CD14-positive monocyte (primary cell): ENCODE results near the gene ANTXR1. TPM values are rescaled to one million over a fixed set of nuclear protein-coding genes. Genes with fewer than 3 reads are reported as not detected.

Experiments
- DNase-seq, 3 donors: peaks; one replicate each; pipeline ENCODE4 v3.0.0-alpha.2; 2011 to 2022
- H2AFZ ChIP-seq: 2 replicates; pipeline ENCODE4 v1.6.0; 2012; ENCODE audit warnings: mild to moderate bottlenecking, low read depth, low read length, inconsistent platforms; ENCODE audit not compliant: insufficient read depth, poor library complexity, severe bottlenecking
- H3K27ac ChIP-seq, 2 donors: 1 replicate in 1 of 2; 2 replicates in 1 of 2; pipeline ENCODE4 v1.5.1; 2012 to 2013; ENCODE audit warnings: low read length in 2 of 2, control low read depth in 1 of 2, inconsistent platforms in 1 of 2, low read depth in 1 of 2, mild to moderate bottlenecking in 1 of 2
- H3K27me3 ChIP-seq, 2 donors: one replicate each; pipeline versions ENCODE4 v1.6.0 to v1.6.1; 2011 to 2013; ENCODE audit warnings: low read length in 2 of 2; ENCODE audit not compliant: control insufficient read depth in 2 of 2, insufficient read depth in 2 of 2
- H3K36me3 ChIP-seq, 2 donors: replicated peaks in 1 of 2; 1 replicate in 1 of 2; 2 replicates in 1 of 2; pipeline versions ENCODE4 v1.5.1 to v1.6.1; 2012 to 2013; ENCODE audit warnings: low read length in 2 of 2, control low read depth in 1 of 2, inconsistent platforms in 1 of 2, mild to moderate bottlenecking in 1 of 2; ENCODE audit not compliant: insufficient read depth in 2 of 2, control insufficient read depth in 1 of 2
- H3K4me1 ChIP-seq, 2 donors: 1 replicate in 1 of 2; 2 replicates in 1 of 2; pipeline versions ENCODE4 v1.5.1 to v1.6.1; 2012 to 2013; ENCODE audit warnings: low read length in 2 of 2, control low read depth in 1 of 2, inconsistent platforms in 1 of 2, mild to moderate bottlenecking in 1 of 2, moderate library complexity in 1 of 2; ENCODE audit not compliant: insufficient read depth in 2 of 2, control insufficient read depth in 1 of 2
- H3K4me2 ChIP-seq: replicated peaks from 2 replicates; pipeline ENCODE3; 2012; ENCODE audit warnings: low read length, moderate library complexity, mild to moderate bottlenecking; ENCODE audit not compliant: poor library complexity, severe bottlenecking; ENCODE audit errors: extremely low read depth
- H3K4me3 ChIP-seq, 3 experiments: fragments of 200-600 bp in 1 of 3; sonication (generic) in 1 of 3; replicated peaks in 1 of 3; 1 replicate in 2 of 3; 2 replicates in 1 of 3; pipeline ENCODE4 v1.5.1; 2011 to 2013; ENCODE audit warnings: low read length in 3 of 3, mild to moderate bottlenecking in 3 of 3, control low read depth in 2 of 3, low read depth in 2 of 3, inconsistent platforms in 1 of 3, moderate library complexity in 1 of 3
- H3K79me2 ChIP-seq: 2 replicates; pipeline ENCODE4 v1.6.0; 2012; ENCODE audit warnings: mild to moderate bottlenecking, control low read depth, inconsistent platforms, low read length, moderate library complexity; ENCODE audit not compliant: insufficient read depth
- H3K9ac ChIP-seq: 2 replicates; pipeline ENCODE4 v1.6.0; 2017; ENCODE audit warnings: low read length, mild to moderate bottlenecking; ENCODE audit not compliant: insufficient read depth, poor library complexity, severe bottlenecking
- H3K9me3 ChIP-seq, 2 donors: replicated peaks in 1 of 2; 1 replicate in 1 of 2; 2 replicates in 1 of 2; pipeline versions ENCODE4 v1.5.1 to v1.6.1; 2012 to 2013; ENCODE audit warnings: low read length in 2 of 2, control low read depth in 1 of 2; ENCODE audit not compliant: control insufficient read depth in 1 of 2, insufficient read depth in 1 of 2
- H4K20me1 ChIP-seq: 2 replicates; pipeline ENCODE4 v1.6.0; 2012; ENCODE audit warnings: mild to moderate bottlenecking, low read length, control low read depth, moderate library complexity; ENCODE audit not compliant: insufficient read depth
- H3K27ac Mint-ChIP-seq, 7 donors: one replicate each; pipeline ENCODE4 v1.8.0; 2020; ENCODE audit warnings: mild to moderate bottlenecking in 7 of 7, mixed read lengths in 7 of 7, moderate library complexity in 6 of 7, inconsistent platforms in 2 of 7
- H3K27me3 Mint-ChIP-seq, 3 donors: one replicate each; pipeline ENCODE4 v1.8.0; 2021 to 2022; ENCODE audit warnings: low read depth in 3 of 3, mild to moderate bottlenecking in 3 of 3, mixed read lengths in 3 of 3, moderate library complexity in 3 of 3, inconsistent platforms in 1 of 3
- H3K36me3 Mint-ChIP-seq, 2 donors: one replicate each; pipeline ENCODE4 v1.8.0; 2020; ENCODE audit warnings: mixed read lengths in 2 of 2, inconsistent platforms in 1 of 2, mild to moderate bottlenecking in 1 of 2
- H3K4me1 Mint-ChIP-seq: one replicate; pipeline ENCODE4 v1.8.0; 2020; ENCODE audit warnings: mild to moderate bottlenecking, mixed read lengths
- H3K4me3 Mint-ChIP-seq, 2 donors: one replicate each; pipeline ENCODE4 v1.8.0; 2020; ENCODE audit warnings: mild to moderate bottlenecking in 2 of 2, mixed read lengths in 2 of 2, moderate library complexity in 1 of 2
- H3K9me3 Mint-ChIP-seq, 7 donors: one replicate each; pipeline ENCODE4 v1.8.0; 2020 to 2022; ENCODE audit warnings: mixed read lengths in 7 of 7, mild to moderate bottlenecking in 6 of 7, moderate library complexity in 6 of 7, inconsistent platforms in 2 of 7
- WGBS: methylation state at CpG from one replicate; pipeline ENCODE4 v1.1.5; 2013; ENCODE audit warnings: missing lambda C conversion rate; ENCODE audit not compliant: insufficient coverage; 5-methylcytosine and 5-hydroxymethylcytosine counted together
- intact Hi-C, 2 donors: fragments of 100-400 bp; cut with micrococcal nuclease; formaldehyde crosslinking; loops; one replicate each; pipeline versions ENCODE4 v1.15.0 to v1.15.1; 2023
- polyA plus RNA-seq, 3 donors: library from polyadenylated mRNA; depleted of rRNA in 1 of 3; unstranded in 2 of 3; stranded (reverse) in 1 of 3; fragments of 300-500 nt in 2 of 3; fragments of >200 nt in 1 of 3; fragmentation: Illumina TruSeq in 2 of 3; gene quantifications; 1 replicate in 2 of 3; 2 replicates in 1 of 3; pipeline ENCODE4 v1.2.3, GENCODE V29; 2012 to 2021
- TF ChIP-seq, protein P1 (sequence below): fragments of 200-600 bp; IDR thresholded peaks from one replicate; pipeline ENCODE4 v1.8.0; 2022; ENCODE audit warnings: antibody characterized with exemption, mild to moderate bottlenecking

The ANTXR1 gene
- polyA plus RNA-seq, 3 donors: not detected

DNA sequence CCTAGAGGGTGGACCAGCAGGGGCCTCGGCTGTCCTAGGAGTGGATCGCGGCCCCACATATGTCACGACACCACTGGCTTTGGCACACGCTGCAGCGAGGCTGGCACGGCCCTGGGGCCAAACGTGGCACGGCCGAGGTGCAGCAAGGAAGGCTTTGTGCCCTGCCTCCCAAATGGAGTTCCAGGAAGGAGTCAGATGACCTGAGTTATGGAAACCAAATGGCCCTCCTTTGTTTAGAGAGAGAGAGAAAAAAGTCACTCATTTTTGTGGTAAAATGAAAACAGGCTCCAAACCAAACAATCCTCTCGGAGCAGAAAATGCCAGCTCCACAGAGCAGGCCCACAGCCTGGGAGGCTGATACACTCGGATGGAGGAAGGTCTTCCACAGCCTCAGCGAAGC lies 105.6 kb downstream of the ANTXR1 start:
- Histone ChIP-seq H3K9ac (no peak overlapping the region), H3K27me3 (no peaks in the 10 kb centered on the region), H3K36me3 (no peaks in the 10 kb centered on the region), H2AFZ (no peak overlapping the region), H3K4me1 (no peaks in the 10 kb centered on the region), H4K20me1 (no peaks in the 10 kb centered on the region), H3K9me3 (no peaks in the 10 kb centered on the region), H3K79me2 (no peaks in the 10 kb centered on the region), H3K27ac (no peak overlapping the region), H3K4me2 (no peak overlapping the region), H3K4me3 (no peak overlapping the region)
- no peak for DNase-seq
- TF ChIP-seq, protein P1, sequence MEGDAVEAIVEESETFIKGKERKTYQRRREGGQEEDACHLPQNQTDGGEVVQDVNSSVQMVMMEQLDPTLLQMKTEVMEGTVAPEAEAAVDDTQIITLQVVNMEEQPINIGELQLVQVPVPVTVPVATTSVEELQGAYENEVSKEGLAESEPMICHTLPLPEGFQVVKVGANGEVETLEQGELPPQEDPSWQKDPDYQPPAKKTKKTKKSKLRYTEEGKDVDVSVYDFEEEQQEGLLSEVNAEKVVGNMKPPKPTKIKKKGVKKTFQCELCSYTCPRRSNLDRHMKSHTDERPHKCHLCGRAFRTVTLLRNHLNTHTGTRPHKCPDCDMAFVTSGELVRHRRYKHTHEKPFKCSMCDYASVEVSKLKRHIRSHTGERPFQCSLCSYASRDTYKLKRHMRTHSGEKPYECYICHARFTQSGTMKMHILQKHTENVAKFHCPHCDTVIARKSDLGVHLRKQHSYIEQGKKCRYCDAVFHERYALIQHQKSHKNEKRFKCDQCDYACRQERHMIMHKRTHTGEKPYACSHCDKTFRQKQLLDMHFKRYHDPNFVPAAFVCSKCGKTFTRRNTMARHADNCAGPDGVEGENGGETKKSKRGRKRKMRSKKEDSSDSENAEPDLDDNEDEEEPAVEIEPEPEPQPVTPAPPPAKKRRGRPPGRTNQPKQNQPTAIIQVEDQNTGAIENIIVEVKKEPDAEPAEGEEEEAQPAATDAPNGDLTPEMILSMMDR: no peak
- Mint-ChIP-seq H3K27me3 (peaks cover 2 to 4% (median 4%) of the 10 kb centered on the region in 3 donors), H3K4me3 (no peak overlapping the region), H3K36me3 (no peaks in the 10 kb centered on the region), H3K9me3 (peaks cover 0 to 2% (median 0%) of the 10 kb centered on the region in 7 donors), H3K4me1 (no peaks in the 10 kb centered on the region), H3K27ac (peak overlapping the region in 1 of 7 donors; percentile 11)
- 98% methylated on average over 9 of the region's 13 CpGs for WGBS
- intact Hi-C loops: no loop called here

DNA sequence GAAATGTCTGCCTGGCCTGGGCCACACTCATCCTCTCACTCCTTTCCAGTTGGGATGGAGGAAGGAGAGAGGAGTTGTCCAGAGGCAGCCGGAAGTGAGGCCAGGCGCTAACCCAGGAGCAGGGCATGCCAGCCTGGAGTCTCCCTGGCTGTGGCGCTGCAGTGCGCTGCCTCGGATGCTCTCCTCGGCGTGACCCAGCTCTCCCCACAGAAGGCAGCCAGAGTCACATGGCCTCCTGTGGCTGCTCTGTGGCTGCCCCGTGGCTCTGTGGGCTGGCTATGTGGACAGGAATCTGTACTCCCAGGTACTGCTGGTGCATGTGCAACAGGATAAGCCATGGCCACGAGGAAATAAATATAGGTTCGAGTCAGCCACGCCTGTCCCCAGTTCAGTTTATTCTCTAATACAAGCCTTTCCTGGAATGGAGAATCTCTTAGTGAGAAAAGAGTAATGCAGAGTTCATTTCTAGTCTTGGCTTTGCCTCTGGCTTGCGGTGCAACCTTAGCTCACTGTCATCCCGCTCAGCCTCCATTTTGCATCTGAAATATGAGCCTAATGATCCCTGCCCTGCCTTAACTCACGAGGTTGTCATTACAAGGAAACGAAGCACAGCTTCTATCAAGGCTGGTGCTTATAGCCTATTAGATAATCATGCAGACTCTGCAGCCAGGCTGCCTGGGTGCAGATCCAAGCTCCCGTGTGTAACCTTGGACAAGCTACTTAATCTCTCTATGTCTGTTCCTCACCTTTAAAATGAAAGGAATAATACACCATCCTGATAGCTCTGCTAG lies 106.3 kb downstream of the ANTXR1 start:
- H3K9ac ChIP-seq: no peak overlapping the region
- TF ChIP-seq, protein P1: no peak
- no peaks in the 10 kb centered on the region for H3K4me1 Mint-ChIP-seq
- H3K79me2 ChIP-seq: no peaks in the 10 kb centered on the region
- H3K27me3 ChIP-seq: no peaks in the 10 kb centered on the region
- H3K27ac ChIP-seq: no peak overlapping the region
- H3K4me1 ChIP-seq: no peaks in the 10 kb centered on the region
- H3K4me2 ChIP-seq: no peak overlapping the region
- H3K9me3 Mint-ChIP-seq: peaks cover 0 to 2% (median 0%) of the 10 kb centered on the region in 7 donors
- no peaks in the 10 kb centered on the region for H3K36me3 Mint-ChIP-seq
- WGBS: 82% methylated on average over 15 of the region's 16 CpGs
- DNase-seq: no peak
- no peak overlapping the region for H3K4me3 ChIP-seq
- H3K27me3 Mint-ChIP-seq: peaks cover 2 to 4% (median 4%) of the 10 kb centered on the region in 3 donors
- no peaks in the 10 kb centered on the region for H4K20me1 ChIP-seq
- no peak overlapping the region for H3K27ac Mint-ChIP-seq
- H3K36me3 ChIP-seq: no peaks in the 10 kb centered on the region
- H3K4me3 Mint-ChIP-seq: no peak overlapping the region
- intact Hi-C loops: no loop called here
- no peaks in the 10 kb centered on the region for H3K9me3 ChIP-seq
- no peak overlapping the region for H2AFZ ChIP-seq
